HepG2 (cell line): ENCODE data around the gene MGAT5.

Source experiments
- ARHGAP35 ChIP-seq: sonication (generic); formaldehyde crosslinking; IDR thresholded peaks from 2 replicates; pipeline ENCODE4 v1.9.0; 2022; ENCODE audit warnings: mild to moderate bottlenecking, inconsistent platforms, moderate library complexity, missing genetic modification reagents, borderline replicate concordance
- SMYD3 ChIP-seq: sonication (generic); formaldehyde crosslinking; IDR thresholded peaks from 2 replicates; pipeline ENCODE4 v1.8.1; 2023; ENCODE audit warnings: mild to moderate bottlenecking, missing genetic modification reagents
- TF ChIP-seq, protein P1 (sequence below): sonication (generic); formaldehyde crosslinking; conservative IDR thresholded peaks from 2 replicates; pipeline ENCODE4 v1.8.0; 2022; ENCODE audit warnings: low read depth, missing genetic modification reagents
- TF ChIP-seq, protein P2 (sequence below), 2 experiments: fragments of 450-650 bp in 1 of 2; sonication (generic) in 1 of 2; formaldehyde crosslinking in 1 of 2; IDR thresholded peaks; 2 replicates each; pipeline versions ENCODE4 v1.6.1 to v1.8.0; 2016 to 2022; ENCODE audit warnings: antibody characterized with exemption in 1 of 2, mild to moderate bottlenecking in 1 of 2, missing genetic modification reagents in 1 of 2
- TF ChIP-seq, protein P3 (sequence below): sonication (generic); formaldehyde crosslinking; IDR thresholded peaks from 2 replicates; pipeline ENCODE4 v1.5.0; 2020; ENCODE audit warnings: missing genetic modification reagents
- TF ChIP-seq, protein P4 (sequence below): IDR thresholded peaks from 2 replicates; pipeline ENCODE4 v1.6.1; 2012; ENCODE audit warnings: inconsistent platforms

DNA sequence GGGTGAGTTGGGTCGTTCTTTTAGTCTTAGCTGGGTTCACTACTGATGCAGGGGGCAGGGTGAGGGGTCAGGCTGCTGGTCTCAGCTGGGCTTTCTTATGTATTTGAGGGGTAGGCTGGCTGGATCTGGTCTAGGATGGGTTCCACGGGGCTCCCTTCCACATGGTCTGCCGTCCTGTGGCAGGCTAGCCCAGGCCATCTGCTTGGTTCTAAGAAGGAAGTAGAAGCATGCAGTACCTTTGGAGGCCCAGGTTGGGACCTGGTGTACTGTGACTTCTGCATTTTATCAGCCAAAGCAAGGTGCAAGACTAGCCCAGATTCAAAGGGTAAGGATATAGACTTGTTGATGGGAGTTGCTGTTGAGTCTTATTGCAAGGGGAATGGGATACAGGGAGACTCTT, 35.5 kb upstream of the MGAT5 start:
- no peak for TF ChIP-seq SMYD3
- TF ChIP-seq, protein P1, sequence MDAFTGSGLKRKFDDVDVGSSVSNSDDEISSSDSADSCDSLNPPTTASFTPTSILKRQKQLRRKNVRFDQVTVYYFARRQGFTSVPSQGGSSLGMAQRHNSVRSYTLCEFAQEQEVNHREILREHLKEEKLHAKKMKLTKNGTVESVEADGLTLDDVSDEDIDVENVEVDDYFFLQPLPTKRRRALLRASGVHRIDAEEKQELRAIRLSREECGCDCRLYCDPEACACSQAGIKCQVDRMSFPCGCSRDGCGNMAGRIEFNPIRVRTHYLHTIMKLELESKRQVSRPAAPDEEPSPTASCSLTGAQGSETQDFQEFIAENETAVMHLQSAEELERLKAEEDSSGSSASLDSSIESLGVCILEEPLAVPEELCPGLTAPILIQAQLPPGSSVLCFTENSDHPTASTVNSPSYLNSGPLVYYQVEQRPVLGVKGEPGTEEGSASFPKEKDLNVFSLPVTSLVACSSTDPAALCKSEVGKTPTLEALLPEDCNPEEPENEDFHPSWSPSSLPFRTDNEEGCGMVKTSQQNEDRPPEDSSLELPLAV (CRISPR knock-in tag) = no peak
- TF ChIP-seq ARHGAP35 (CRISPR knock-in tag) = no peak
- TF ChIP-seq, protein P2, sequence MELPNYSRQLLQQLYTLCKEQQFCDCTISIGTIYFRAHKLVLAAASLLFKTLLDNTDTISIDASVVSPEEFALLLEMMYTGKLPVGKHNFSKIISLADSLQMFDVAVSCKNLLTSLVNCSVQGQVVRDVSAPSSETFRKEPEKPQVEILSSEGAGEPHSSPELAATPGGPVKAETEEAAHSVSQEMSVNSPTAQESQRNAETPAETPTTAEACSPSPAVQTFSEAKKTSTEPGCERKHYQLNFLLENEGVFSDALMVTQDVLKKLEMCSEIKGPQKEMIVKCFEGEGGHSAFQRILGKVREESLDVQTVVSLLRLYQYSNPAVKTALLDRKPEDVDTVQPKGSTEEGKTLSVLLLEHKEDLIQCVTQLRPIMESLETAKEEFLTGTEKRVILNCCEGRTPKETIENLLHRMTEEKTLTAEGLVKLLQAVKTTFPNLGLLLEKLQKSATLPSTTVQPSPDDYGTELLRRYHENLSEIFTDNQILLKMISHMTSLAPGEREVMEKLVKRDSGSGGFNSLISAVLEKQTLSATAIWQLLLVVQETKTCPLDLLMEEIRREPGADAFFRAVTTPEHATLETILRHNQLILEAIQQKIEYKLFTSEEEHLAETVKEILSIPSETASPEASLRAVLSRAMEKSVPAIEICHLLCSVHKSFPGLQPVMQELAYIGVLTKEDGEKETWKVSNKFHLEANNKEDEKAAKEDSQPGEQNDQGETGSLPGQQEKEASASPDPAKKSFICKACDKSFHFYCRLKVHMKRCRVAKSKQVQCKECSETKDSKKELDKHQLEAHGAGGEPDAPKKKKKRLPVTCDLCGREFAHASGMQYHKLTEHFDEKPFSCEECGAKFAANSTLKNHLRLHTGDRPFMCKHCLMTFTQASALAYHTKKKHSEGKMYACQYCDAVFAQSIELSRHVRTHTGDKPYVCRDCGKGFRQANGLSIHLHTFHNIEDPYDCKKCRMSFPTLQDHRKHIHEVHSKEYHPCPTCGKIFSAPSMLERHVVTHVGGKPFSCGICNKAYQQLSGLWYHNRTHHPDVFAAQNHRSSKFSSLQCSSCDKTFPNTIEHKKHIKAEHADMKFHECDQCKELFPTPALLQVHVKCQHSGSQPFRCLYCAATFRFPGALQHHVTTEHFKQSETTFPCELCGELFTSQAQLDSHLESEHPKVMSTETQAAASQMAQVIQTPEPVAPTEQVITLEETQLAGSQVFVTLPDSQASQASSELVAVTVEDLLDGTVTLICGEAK (IDR thresholded peaks at IDR 0.05) = no peak
- TF ChIP-seq, protein P2 (CRISPR knock-in tag; IDR thresholded peaks at IDR 0.05) = no peak
- TF ChIP-seq, protein P3, sequence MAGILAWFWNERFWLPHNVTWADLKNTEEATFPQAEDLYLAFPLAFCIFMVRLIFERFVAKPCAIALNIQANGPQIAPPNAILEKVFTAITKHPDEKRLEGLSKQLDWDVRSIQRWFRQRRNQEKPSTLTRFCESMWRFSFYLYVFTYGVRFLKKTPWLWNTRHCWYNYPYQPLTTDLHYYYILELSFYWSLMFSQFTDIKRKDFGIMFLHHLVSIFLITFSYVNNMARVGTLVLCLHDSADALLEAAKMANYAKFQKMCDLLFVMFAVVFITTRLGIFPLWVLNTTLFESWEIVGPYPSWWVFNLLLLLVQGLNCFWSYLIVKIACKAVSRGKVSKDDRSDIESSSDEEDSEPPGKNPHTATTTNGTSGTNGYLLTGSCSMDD (CRISPR knock-in tag) = no peak
- TF ChIP-seq, protein P4, sequence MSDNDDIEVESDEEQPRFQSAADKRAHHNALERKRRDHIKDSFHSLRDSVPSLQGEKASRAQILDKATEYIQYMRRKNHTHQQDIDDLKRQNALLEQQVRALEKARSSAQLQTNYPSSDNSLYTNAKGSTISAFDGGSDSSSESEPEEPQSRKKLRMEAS = no peak
